ENCODE data around the gene CDK6.

Gene CDK6

GRCh38 chr7:92714280-92714679, 122.1 kb downstream of the CDK6 start:
- no peak for DNase-seq (ENCODE audit: low read depth)
- TF ChIP-seq CTCF (conservative IDR thresholded peaks at IDR 0.05; ENCODE audit: low read depth, low read length): no peak
- no peak overlapping the region for H3K4me3 ChIP-seq (ENCODE audit: low read length)

GRCh38 chr7:92709912-92710311, 126.5 kb downstream of the CDK6 start:
- TF ChIP-seq CTCF (conservative IDR thresholded peaks at IDR 0.05; ENCODE audit: low read depth, low read length): no peak
- no peak for DNase-seq (ENCODE audit: low read depth)
- no peak overlapping the region for H3K4me3 ChIP-seq (ENCODE audit: low read length)

GRCh38 chr7:92709150-92709549, 127.2 kb downstream of the CDK6 start:
- DNase-seq (ENCODE audit: low read depth): no peak
- H3K4me3 ChIP-seq (ENCODE audit: low read length): no peak overlapping the region
- no peak for TF ChIP-seq CTCF (conservative IDR thresholded peaks at IDR 0.05; ENCODE audit: low read depth, low read length)

DNA sequence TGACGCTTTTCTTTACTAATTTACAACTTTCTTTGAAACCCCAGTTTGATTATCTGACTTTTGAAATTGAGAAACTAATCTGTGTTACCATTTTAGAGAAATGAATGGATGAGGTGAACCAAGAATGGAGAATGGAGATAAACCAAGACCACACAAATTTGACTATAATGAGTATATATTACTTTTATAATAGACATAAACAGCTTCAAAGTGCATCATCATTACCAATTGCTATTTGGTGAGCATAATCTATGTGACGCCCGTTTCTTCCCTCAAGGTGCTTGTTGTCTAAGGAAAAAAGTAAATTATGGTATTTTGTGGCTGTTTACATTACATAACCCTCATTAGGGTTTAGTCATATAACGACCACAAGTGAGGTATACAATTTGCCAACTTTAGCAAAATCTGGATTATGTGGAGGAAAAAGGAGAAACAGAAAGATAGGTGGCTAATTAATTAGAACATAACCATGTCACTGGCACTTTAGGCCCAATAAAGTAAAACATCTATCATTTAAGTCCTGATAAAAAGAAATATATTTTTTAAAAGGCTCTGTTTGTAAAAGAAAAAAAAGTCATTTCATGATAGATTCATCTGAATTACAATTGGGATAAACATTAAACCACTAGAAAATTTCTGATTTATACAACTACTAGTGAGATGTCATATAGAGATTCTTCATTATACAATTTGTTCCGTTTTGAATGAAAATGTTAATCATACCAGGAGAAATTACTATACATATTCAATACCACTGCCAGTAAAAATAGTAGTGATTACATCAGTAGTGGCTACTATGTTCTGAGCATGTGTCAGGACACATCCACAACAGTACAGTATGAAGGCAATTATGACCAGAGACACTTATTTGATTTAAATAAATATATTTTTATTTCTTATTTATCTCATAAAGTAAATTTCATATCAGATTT, 128.0 kb downstream of the CDK6 start:
- TF ChIP-seq CTCF (conservative IDR thresholded peaks at IDR 0.05; ENCODE audit: low read depth, low read length): no peak

DNA sequence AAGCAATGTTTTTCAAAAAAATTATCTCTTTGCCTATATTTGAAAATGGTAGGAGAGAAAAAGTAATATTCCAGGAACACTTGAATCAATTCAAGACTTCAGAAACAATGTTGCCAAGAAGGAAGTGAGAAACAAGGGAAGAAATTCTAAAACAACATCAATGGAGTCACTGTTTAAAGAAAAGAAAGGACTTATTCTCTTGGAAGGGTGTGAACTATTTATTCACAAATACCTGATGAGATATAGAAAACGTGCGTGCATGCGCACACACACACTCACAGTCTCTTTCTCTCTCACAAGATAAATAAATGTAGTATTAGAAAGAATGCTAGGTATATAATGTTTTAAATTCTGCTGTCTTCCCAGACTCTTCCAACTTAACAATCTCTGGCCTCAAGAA, 128.9 kb downstream of the CDK6 start:
- no peak for DNase-seq (ENCODE audit: low read depth)
- H3K4me3 ChIP-seq (ENCODE audit: low read length): no peak overlapping the region
- TF ChIP-seq CTCF (conservative IDR thresholded peaks at IDR 0.05; ENCODE audit: low read depth, low read length): no peak

More for the DNA sequence above, 128.0 kb downstream of the CDK6 start:
- no peak for DNase-seq (ENCODE audit: low read depth)
- H3K4me3 ChIP-seq (ENCODE audit: low read length): no peak overlapping the region

DNA sequence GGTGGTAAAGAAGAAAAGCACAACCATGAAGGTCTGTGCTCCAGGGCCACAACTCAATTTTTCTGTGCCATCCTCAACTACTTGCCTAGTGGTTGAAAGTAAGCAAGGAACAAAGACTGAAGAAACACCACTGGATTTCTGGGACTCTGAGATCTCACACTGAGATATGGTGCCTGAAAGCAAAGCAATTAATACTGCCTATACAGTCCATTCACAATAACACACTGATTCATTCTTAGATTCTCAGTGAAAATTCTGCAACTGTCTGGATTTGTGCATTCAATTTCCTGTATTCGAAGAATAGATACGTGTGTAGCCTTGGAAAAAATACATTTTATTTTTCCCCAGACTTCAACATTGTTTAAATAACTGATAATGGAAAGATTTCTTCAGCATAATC, 129.8 kb downstream of the CDK6 start:
- DNase-seq (ENCODE audit: low read depth): no peak
- TF ChIP-seq CTCF (conservative IDR thresholded peaks at IDR 0.05; ENCODE audit: low read depth, low read length): no peak

DNA sequence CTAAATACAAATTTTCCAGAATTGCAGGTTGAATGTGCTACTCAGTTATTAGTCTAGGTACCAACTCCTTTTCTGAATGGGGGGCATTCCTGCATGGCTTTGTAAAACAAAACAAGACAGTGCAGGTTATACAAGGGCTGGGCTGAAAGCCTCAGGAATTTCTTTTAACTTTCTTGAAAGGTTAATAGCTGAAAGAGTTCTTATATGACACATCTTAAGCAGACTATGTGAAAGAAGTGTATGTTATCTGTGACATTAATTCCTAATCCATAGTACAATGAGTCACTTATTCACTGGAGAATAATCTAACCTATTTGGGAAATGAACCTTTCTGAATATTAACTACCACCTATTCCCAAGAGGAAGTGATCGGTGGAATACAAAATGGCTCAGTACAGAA, 130.5 kb downstream of the CDK6 start:
- no peak for DNase-seq (ENCODE audit: low read depth)
- H3K4me3 ChIP-seq (ENCODE audit: low read length): no peak overlapping the region
- no peak for TF ChIP-seq CTCF (conservative IDR thresholded peaks at IDR 0.05; ENCODE audit: low read depth, low read length)

More for the DNA sequence above, 129.8 kb downstream of the CDK6 start:
- H3K4me3 ChIP-seq (ENCODE audit: low read length): no peak overlapping the region

Measured in retinal pigment epithelial cell (primary cell).